HG03196 (cell line): ENCODE results near the gene CDC42BPA.

Experiments
- ATAC-seq: cut with Tn5 transposase; IDR thresholded peaks from one replicate; pipeline ENCODE4 v1.9.1; 2021; ENCODE audit not compliant: unreplicated experiment

The CDC42BPA gene

GRCh38 chr1:227215863-227216510, 102.3 kb downstream of the CDC42BPA start:
- ATAC-seq = no peak

DNA sequence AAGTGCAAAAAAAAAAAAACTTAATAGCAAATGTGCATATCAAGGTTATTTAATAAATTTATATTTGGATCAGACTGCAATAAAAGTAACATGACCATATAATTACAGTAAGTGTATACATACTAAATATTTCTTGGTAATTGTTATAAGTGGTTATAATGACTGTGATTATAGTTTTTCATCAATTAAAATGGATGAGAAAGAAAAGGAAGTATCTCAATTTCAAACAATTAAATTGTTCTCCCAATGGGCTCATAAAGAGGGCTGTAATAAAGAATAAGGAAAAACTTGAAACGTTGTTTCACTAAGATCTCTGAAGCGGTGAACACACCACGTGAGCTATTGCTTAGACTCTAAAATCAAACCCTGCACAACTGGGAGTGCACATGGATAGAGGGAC, 104.1 kb downstream of the CDC42BPA start:
- no peak for ATAC-seq

- ATAC-seq = no peak
Observed at GRCh38 chr1:227213426-227213825, 104.9 kb downstream of the CDC42BPA start.

- ATAC-seq = no peak
Observed at GRCh38 chr1:227212164-227212563, 106.1 kb downstream of the CDC42BPA start.

- ATAC-seq = no peak
Observed at GRCh38 chr1:227210604-227211003, 107.7 kb downstream of the CDC42BPA start.

DNA sequence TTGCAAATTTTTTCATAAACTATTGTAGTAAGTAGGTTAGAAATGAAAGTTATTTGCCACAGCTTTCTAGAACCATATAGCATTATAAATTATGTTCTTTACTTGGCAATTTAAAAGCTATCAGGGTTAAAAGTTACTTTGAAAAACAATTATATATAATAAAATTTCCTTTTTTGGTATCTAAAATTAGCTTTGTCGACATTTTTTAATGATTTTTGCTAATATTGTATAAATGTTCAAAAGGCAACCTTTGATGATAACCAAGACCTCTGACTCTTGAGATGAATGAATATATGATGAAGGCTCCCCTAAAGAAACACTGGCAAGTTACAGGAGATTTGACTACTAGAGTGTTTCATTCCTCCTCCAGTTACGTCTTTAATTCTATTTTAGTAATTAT, 121.2 kb downstream of the CDC42BPA start:
- no peak for ATAC-seq

DNA sequence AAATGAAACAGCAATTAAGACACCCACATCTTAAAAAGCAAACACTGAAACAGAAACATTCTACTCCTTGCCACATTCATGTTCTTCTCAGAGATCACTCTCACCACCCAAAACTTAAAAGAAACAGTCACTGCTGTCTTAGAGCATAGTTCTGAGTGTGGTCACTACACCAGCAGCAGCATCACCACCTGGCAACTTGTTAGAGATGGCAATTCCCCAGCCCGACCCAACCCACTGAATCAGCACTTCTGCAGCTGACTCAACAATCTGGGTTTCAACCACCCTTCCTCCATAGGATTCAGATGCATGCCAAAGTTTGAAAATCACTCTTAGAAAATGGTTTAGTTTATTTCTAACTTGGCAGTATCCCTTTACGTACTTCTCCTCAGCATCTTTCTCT, 126.1 kb downstream of the CDC42BPA start:
- peak; percentile 83 for ATAC-seq

GRCh38 chr1:227191607-227192006, 126.7 kb downstream of the CDC42BPA start:
- peak; percentile 67 for ATAC-seq

- no peak for ATAC-seq
Observed at GRCh38 chr1:227190321-227190720, 128.0 kb downstream of the CDC42BPA start.

DNA sequence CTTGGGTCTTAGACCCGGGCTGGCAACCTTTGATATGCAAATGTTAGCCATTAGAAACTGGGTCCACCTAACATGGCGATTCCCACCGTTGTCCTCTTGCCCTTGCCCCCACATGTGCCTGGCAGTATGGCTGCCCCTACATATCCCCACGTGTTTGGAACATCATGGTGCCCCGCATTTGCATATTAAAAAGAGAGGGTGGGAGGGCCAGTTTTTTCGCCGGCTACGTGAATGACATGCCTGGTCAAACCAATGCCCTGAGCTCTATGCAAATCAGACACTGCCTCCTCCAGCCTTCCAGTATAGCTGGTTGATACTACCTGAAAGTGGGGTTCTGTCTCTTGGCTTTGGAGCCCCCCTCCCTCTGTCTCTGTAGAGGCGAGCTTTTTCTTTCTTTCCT, 133.0 kb downstream of the CDC42BPA start:
- no peak for ATAC-seq

GRCh38 chr1:227182012-227182411, 136.3 kb downstream of the CDC42BPA start:
- ATAC-seq = no peak

GRCh38 chr1:227175611-227176010, 142.7 kb downstream of the CDC42BPA start:
- ATAC-seq = no peak

DNA sequence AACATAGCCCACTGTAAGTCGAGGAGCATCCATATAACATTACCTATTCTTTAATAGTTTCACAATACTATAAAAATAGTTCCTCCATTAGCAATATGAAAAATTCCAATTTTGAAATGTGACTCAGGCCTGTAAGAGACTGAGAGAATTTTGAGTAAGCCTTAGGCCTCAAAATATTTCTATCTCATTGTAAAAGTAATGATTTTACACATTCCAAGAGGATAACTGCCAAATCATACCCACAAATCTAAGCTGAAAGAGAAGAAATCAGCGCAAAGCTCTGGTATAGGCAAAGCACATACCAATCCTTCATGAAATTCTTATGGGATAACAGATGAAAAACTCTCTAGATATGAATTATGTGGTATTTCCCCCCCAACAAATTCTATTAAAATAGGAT, 144.1 kb downstream of the CDC42BPA start:
- no peak for ATAC-seq

DNA sequence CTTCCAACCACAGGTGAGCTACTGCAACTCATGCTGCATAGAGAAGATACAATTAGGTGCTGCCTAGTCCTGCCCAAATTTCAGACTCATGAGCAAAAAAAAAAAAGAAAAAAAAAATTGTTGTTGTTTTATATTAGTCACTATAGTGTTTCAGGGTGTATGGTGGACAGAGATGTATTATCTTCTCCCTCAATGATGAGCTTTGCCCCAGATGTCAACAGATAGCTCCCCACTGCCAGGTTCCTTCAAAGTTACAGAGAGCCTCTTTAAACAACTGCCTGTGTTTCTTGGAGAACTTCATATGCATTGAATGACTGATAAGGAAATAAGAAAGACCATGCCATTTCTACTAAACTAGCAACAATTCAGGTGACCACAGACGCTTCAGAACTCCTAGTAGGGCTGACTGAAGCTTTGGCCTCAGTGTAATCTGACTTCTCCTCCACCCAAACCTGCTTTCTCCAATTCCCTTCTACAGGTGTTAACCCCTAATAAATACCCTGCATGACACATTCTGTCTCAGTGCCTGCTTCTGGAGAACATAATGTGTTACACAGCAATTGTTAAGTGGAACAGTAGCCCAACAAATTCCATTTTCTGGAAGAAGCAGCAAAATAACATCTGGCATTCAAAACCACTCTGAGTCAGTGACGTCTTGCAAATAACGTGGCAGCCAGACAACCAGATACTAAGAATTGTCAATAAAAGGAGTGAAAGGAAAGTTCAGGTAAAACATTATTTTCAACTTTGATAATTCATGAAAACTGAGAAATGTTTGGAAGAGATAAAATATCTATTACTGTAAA, 147.7 kb downstream of the CDC42BPA start:
- no peak for ATAC-seq

- no peak for ATAC-seq
Observed at GRCh38 chr1:227169343-227169742, 148.9 kb downstream of the CDC42BPA start.

DNA sequence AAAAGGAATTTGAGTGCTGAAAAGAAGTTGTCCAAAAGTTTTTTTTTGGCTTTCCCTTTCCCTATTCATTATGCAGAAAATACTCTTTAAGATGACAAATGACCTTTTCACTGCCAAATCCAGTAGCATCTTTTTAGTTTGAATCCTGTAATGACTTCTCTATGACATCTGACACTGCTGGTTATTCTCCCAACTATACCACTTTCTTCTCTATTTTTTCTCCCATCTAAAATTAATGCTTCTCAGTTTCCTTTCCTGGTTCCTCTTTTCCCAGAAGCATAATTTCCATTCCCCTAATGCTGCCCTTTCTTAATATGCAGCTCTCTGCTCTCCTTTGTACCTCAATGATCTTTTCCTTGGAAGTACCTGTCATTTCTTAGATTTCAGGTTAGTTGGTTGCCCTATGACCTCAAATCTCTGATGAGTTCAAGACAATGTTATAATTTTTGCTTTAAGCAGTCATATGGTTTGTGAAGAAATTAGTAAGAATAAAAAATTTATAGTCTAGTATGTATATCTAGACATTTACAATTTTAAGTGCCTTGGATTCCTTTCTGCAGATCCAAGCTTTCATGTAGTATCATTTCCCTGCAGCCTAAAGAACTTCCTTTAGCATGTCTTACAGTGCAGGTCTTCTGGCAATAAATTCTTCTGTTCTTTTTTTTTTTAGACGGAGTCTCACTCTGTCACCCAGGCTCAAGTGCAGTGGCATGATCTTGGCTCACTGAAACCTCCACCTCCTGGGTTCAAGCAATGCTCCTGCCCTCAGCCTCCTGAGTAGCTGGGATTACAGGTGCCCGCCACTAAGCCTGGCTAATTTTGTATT, 150.8 kb downstream of the CDC42BPA start:
- no peak for ATAC-seq

DNA sequence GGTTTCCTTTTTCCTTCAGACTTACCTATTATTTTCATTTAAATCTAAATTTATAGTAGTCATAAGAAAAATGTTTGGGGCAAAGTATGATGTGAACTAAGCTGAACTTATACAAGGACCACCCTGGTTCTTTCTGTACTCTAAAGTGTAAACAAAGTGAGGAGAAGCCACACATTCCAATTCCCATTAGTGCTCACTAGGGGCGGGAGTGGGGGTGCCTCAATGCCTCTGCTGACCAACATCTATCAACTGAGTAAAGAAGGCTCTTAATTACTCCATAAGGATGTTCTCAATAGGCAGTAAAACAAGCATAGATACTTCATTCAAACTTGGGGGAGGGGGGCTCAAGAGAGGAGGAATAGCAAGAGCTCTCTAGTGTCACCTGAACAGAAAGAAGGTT, 151.7 kb downstream of the CDC42BPA start:
- ATAC-seq = no peak

- no peak for ATAC-seq
Observed at GRCh38 chr1:227161470-227161869, 156.8 kb downstream of the CDC42BPA start.

- ATAC-seq = no peak
Observed at GRCh38 chr1:227156520-227156919, 161.8 kb downstream of the CDC42BPA start.

GRCh38 chr1:227155688-227156087, 162.6 kb downstream of the CDC42BPA start:
- ATAC-seq = no peak

DNA sequence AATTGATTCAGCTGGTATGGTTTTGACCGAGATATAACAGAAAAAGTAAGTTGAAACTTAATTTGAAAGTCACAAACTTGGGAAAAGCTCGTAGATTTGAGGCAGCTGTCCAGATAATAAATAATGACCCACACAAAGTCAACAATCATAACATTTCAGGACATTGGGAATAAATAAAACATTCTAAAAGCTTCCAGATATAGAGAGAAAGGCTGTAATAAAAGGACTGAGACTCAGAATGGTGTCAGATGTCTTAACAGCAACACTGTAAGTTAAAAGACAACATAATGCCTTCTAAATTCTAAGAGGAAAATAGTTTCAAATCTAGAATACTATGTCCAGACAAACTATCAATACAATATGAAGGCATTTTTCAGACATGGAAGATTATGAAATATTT, 163.3 kb downstream of the CDC42BPA start:
- ATAC-seq = no peak

DNA sequence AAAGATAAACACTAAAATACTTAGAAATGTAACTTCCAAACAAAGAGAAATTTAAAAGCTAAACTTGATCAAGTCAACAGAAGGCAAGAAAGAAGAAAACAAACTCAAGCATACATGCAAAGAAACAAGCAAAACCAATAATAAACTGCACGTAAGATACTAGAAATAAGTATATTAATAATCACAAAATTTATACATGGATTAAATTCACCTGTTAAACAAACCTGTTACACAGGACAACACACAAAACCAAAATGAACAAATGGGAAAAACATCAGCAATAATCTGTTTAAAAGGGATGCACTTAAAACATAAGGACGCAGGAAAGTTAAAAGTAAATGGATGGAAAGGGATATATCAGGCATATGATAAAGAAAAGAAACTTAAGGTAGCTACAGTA, 165.8 kb downstream of the CDC42BPA start:
- no peak for ATAC-seq
